ENCODE data around the gene MESD. TPM values are rescaled to one million over a fixed set of nuclear protein-coding genes. Genes with fewer than 3 reads are reported as not detected.

Gene MESD
- total RNA-seq, 1 donor from 2014 or later = 21.0 TPM

- no peak for DNase-seq (ENCODE audit: extremely low read depth, low read depth, low spot score)
Observed at GRCh38 chr15:80915472-80915871, 74.1 kb downstream of the MESD start.

- DNase-seq (ENCODE audit: extremely low read depth, low read depth, low spot score) = no peak
Observed at GRCh38 chr15:80913541-80913940, 76.1 kb downstream of the MESD start.

GRCh38 chr15:80912673-80913072 is 76.9 kb downstream of the MESD start:
- no peak for DNase-seq (ENCODE audit: extremely low read depth, low read depth, low spot score)

- DNase-seq (ENCODE audit: extremely low read depth, low read depth, low spot score) = no peak
Observed at GRCh38 chr15:80911821-80912220, 77.8 kb downstream of the MESD start.

- DNase-seq (ENCODE audit: extremely low read depth, low read depth, low spot score) = no peak
Observed at GRCh38 chr15:80906159-80906766, 83.4 kb downstream of the MESD start.

- no peak for DNase-seq (ENCODE audit: extremely low read depth, low read depth, low spot score)
Observed at GRCh38 chr15:80904998-80905397, 84.6 kb downstream of the MESD start.

GRCh38 chr15:80902298-80902801 is 87.3 kb downstream of the MESD start:
- no peak for DNase-seq (ENCODE audit: extremely low read depth, low read depth, low spot score)

GRCh38 chr15:80898040-80898439 is 91.6 kb downstream of the MESD start:
- DNase-seq (ENCODE audit: extremely low read depth, low read depth, low spot score) = no peak

Other genes starting within 250 kb of the MESD start
- 0.53 and 2.0 TPM in 2 replicates for gene CEMIP, start 210.4 kb downstream of the MESD start, total RNA-seq
- gene TLNRD1, start 11.1 kb upstream of the MESD start, total RNA-seq = 46.5 and 60.2 TPM in 2 replicates
- 1.0 and 1.4 TPM in 2 replicates for gene CFAP161, start 144.5 kb upstream of the MESD start, total RNA-seq
- gene IL16, start 207.1 kb upstream of the MESD start, total RNA-seq = 1.4 and 3.3 TPM in 2 replicates

Measured in glomerular endothelial cell (primary cell).